CD4-positive, alpha-beta T cell treated with Interferon gamma for 1 hour (primary cell): ENCODE measurements around the gene LYPD8.

Experiments used
- DNase-seq: peaks from one replicate; pipeline ENCODE4 v3.0.0-alpha.2; 2020

Gene LYPD8

DNA sequence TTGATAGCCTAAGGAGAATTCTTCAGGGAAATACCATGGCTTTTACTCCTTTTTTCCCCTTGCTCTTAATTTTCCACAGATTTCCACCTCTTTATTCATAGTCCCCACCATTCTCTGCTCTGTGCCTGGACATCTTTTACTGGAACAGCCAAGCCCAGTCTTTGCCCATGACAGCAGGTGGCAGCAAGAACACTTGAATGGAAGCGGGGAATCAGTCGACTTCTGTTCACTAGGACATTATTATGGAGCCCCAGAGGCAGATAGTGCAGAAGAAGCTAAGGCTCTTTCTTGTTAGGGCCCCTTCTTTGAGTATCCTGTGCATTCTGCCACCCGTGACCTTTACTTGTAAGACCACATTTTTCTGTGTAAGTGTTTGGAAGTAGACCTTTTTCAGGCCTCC is 59.3 kb downstream of the LYPD8 start:
- peak; percentile 4 for DNase-seq

DNA sequence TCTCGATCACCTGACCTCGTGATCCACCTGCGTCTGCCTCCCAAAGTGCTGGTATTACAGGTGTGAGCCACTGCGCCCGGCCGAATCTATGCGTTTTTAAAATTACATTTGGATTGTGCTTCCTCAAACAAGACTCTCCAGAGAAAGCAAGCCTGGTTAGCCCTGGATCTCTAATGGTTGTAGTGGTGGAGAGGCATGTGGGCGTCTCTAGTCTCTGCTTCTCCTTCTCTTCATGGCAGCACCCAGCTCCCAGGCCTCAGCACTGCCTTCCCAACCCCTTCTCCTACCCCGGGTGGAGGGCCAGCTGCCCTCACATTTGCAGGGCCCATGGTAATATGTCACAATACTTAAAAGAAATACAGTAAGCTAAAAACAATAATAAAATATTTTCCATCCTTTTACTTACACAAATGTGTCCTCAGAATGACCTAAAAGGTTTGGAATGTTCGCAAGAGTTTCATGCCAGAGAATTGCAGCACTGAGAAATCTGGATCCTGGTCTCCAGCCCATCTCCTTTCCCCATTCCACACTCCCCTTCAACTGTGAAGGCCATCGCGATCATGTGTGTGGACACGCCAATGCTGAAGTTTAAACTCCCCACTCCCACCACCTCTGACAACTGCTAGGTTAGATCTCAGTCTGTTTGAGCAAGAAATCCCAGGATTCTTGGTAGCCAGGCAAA is 60.0 kb downstream of the LYPD8 start:
- no peak for DNase-seq

DNA sequence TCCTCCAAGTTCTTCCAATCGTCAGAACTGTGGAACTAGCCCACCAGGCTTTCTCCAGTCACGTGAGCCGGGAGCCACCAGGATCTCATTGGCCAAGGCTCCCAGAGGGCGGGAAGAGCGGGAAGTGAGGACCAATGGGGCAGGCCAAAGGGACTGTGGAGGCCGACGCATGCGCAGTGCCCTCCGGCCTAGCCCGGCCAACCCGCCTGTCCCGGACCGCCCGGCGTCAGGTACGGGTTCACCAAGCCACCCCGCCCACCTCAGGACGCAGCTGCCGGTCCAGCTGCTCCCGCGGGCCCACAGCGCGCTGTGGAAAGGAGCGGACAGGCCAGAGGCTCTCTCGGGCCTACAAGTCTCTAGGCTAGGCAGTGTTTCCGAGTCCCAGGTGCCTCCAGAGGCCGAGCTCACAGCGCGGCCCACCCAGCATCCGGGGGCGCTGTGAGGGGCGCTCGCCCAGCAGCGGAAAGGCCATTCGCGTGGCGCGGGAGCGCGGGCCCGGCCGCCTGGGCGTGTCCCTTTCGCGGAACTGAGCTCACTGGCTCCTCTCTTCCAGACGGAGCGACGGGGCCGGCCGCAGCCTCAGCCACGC is 63.9 kb downstream of the LYPD8 start:
- DNase-seq: no peak
